IMR-90 (cell line): ENCODE results near the gene MPIG6B. TPM values are rescaled to one million over a fixed set of nuclear protein-coding genes. Genes with fewer than 3 reads are reported as not detected.

Experiments used
- ATAC-seq: fragments of 200-7000 bp; cut with Tn5 transposase; 2 replicates; pipeline ENCODE4 v1.9.1; 2020; ENCODE audit warnings: low read depth, mild to moderate bottlenecking, moderate library complexity
- BruUV-seq: library from RNA; stranded (reverse); fragments of 400-500 nt; replicated peaks from 2 replicates; lab custom pipeline; 2021; lab: Mats Ljungman, UMichigan
- CTCF ChIA-PET: fragments of 300-600 bp; formaldehyde crosslinking; extraction: SDS; loops from one replicate; lab custom pipeline; 2021; ENCODE audit warnings: antibody characterized with exemption; lab: Yijun Ruan, JAX
- POLR2A ChIA-PET: fragments of 300-600 bp; sonication (Branson Sonifier 250); formaldehyde crosslinking; loops from one replicate; lab custom pipeline; 2022; ENCODE audit warnings: antibody characterized with exemption; ENCODE audit not compliant: unreplicated experiment; lab: Charles Lee
- DNase-seq: peaks from one replicate; pipeline ENCODE4 v3.0.0; 2013
- H2AFZ ChIP-seq: replicated peaks from 2 replicates; pipeline ENCODE3; 2013; ENCODE audit warnings: low read length, mild to moderate bottlenecking; ENCODE audit not compliant: poor library complexity
- H2AK5ac ChIP-seq: 2 replicates; pipeline ENCODE4 v1.6.1; 2013; ENCODE audit warnings: low read depth, low read length, inconsistent platforms
- H2AK9ac ChIP-seq: replicated peaks from 2 replicates; pipeline ENCODE3; 2013; ENCODE audit warnings: mild to moderate bottlenecking, low read depth, low read length, moderate library complexity; ENCODE audit not compliant: poor library complexity
- H2BK120ac ChIP-seq: 2 replicates; pipeline ENCODE4 v1.6.1; 2013; ENCODE audit warnings: low read depth, low read length, inconsistent platforms
- H2BK15ac ChIP-seq: 3 replicates; pipeline ENCODE4 v1.6.1; 2013; ENCODE audit warnings: low read depth, low read length, inconsistent platforms
- H2BK20ac ChIP-seq: 2 replicates; pipeline ENCODE4 v1.6.1; 2013; ENCODE audit warnings: low read depth, mild to moderate bottlenecking, inconsistent platforms, low read length, moderate library complexity
- H2BK5ac ChIP-seq: 2 replicates; pipeline ENCODE4 v1.6.1; 2013; ENCODE audit warnings: mild to moderate bottlenecking, low read depth, low read length, inconsistent platforms; ENCODE audit not compliant: poor library complexity, severe bottlenecking
- H3K14ac ChIP-seq: replicated peaks from 2 replicates; pipeline ENCODE4 v1.6.1; 2013; ENCODE audit warnings: low read depth, low read length, inconsistent platforms
- H3K18ac ChIP-seq: 2 replicates; pipeline ENCODE4 v1.6.1; 2013; ENCODE audit warnings: low read depth, low read length, control low read depth
- H3K23ac ChIP-seq: 2 replicates; pipeline ENCODE4 v1.6.1; 2013; ENCODE audit warnings: low read depth, low read length, inconsistent platforms
- H3K27ac ChIP-seq: 2 replicates; pipeline ENCODE4 v1.5.1; 2013; ENCODE audit warnings: mild to moderate bottlenecking, control low read depth, low read length; ENCODE audit not compliant: insufficient read depth
- H3K27me3 ChIP-seq: 2 replicates; pipeline ENCODE4 v1.6.1; 2013; ENCODE audit warnings: low read length; ENCODE audit not compliant: control insufficient read depth, insufficient read depth
- H3K36me3 ChIP-seq: 2 replicates; pipeline ENCODE4 v1.6.1; 2013; ENCODE audit warnings: low read length, mixed read lengths; ENCODE audit not compliant: control insufficient read depth, insufficient read depth
- H3K4ac ChIP-seq: 2 replicates; pipeline ENCODE4 v1.6.1; 2013; ENCODE audit warnings: low read depth, low read length, inconsistent platforms
- H3K4me1 ChIP-seq: 2 replicates; pipeline ENCODE4 v1.6.1; 2013; ENCODE audit warnings: low read length, mixed read lengths; ENCODE audit not compliant: control insufficient read depth, insufficient read depth
- H3K4me2 ChIP-seq: 2 replicates; pipeline ENCODE4 v1.6.1; 2013; ENCODE audit warnings: low read depth, mild to moderate bottlenecking, control low read depth, low read length, moderate library complexity
- H3K4me3 ChIP-seq: 2 replicates; pipeline ENCODE4 v1.5.1; 2013; ENCODE audit warnings: low read depth, mild to moderate bottlenecking, control low read depth, low read length, moderate library complexity; ENCODE audit not compliant: insufficient read depth
- H3K56ac ChIP-seq: 2 replicates; pipeline ENCODE4 v1.6.1; 2013; ENCODE audit warnings: low read length, inconsistent platforms; ENCODE audit not compliant: insufficient read depth; ENCODE audit errors: extremely low read depth
- H3K79me1 ChIP-seq, 2 experiments: 2 replicates each; pipeline ENCODE4 v1.6.1; 2013; ENCODE audit warnings: low read length in 2 of 2, inconsistent platforms in 1 of 2, low read depth in 1 of 2
- H3K9ac ChIP-seq: 2 replicates; pipeline ENCODE4 v1.6.1; 2013; ENCODE audit warnings: low read depth, low read length, control low read depth
- H3K9me1 ChIP-seq: 2 replicates; pipeline ENCODE4 v1.6.1; 2013; ENCODE audit warnings: low read length, inconsistent platforms; ENCODE audit not compliant: insufficient read depth
- H3K9me3 ChIP-seq: 2 replicates; pipeline ENCODE4 v1.6.1; 2013; ENCODE audit warnings: low read length; ENCODE audit not compliant: control insufficient read depth, insufficient read depth
- H4K20me1 ChIP-seq: 2 replicates; pipeline ENCODE4 v1.6.1; 2013; ENCODE audit warnings: low read length, inconsistent platforms; ENCODE audit not compliant: insufficient read depth
- H4K5ac ChIP-seq: 2 replicates; pipeline ENCODE4 v1.6.1; 2013; ENCODE audit warnings: mild to moderate bottlenecking, low read depth, low read length, control low read depth
- H4K8ac ChIP-seq, 2 experiments: 2 replicates each; pipeline ENCODE4 v1.6.1; 2013; ENCODE audit warnings: low read depth in 2 of 2, low read length in 2 of 2, control low read depth in 1 of 2, inconsistent platforms in 1 of 2
- H4K91ac ChIP-seq: 2 replicates; pipeline ENCODE4 v1.6.1; 2013; ENCODE audit warnings: low read depth, low read length, inconsistent platforms; ENCODE audit not compliant: insufficient read depth
- BHLHE40 ChIP-seq: fragments of 150-350 bp; IDR thresholded peaks from 2 replicates; pipeline ENCODE4 v1.6.1; 2016; ENCODE audit warnings: mild to moderate bottlenecking, low read depth, low read length
- CEBPB ChIP-seq: IDR thresholded peaks from 2 replicates; pipeline ENCODE4 v1.6.1; 2012; ENCODE audit warnings: low read depth, low read length, improper control_type of control experiment
- CHD1 ChIP-seq: IDR thresholded peaks from 2 replicates; pipeline ENCODE4 v1.6.1; 2012; ENCODE audit warnings: low read depth, low read length, improper control_type of control experiment
- FOS ChIP-seq: fragments of 150-350 bp; IDR thresholded peaks from 2 replicates; pipeline ENCODE4 v1.6.1; 2016; ENCODE audit warnings: low read depth, low read length
- MAFK ChIP-seq: IDR thresholded peaks from 2 replicates; pipeline ENCODE4 v1.6.1; 2012; ENCODE audit warnings: low read depth, low read length, improper control_type of control experiment
- MAZ ChIP-seq: IDR thresholded peaks from 2 replicates; pipeline ENCODE4 v1.6.1; 2012; ENCODE audit warnings: low read depth, mild to moderate bottlenecking, low read length, improper control_type of control experiment, moderate library complexity, borderline replicate concordance
- MXI1 ChIP-seq: IDR thresholded peaks from 2 replicates; pipeline ENCODE4 v1.6.1; 2012; ENCODE audit warnings: low read depth, mild to moderate bottlenecking, low read length, moderate library complexity, borderline replicate concordance
- NFE2L2 ChIP-seq: fragments of 150-350 bp; IDR thresholded peaks from 2 replicates; pipeline ENCODE4 v1.6.1; 2016; ENCODE audit warnings: low read depth, mild to moderate bottlenecking, low read length
- POLR2A ChIP-seq: IDR thresholded peaks from 2 replicates; pipeline ENCODE4 v1.6.1; 2012; ENCODE audit warnings: mild to moderate bottlenecking, low read depth, low read length
- RAD21 ChIP-seq: IDR thresholded peaks from 2 replicates; pipeline ENCODE4 v1.6.1; 2012; ENCODE audit warnings: low read length, improper control_type of control experiment
- RCOR1 ChIP-seq: IDR thresholded peaks from 2 replicates; pipeline ENCODE4 v1.6.1; 2012; ENCODE audit warnings: mild to moderate bottlenecking, low read length, improper control_type of control experiment; ENCODE audit not compliant: insufficient replicate concordance
- RFX5 ChIP-seq: IDR thresholded peaks from 2 replicates; pipeline ENCODE4 v1.8.0; 2012; ENCODE audit warnings: low read depth, mild to moderate bottlenecking, low read length, moderate library complexity
- SMC3 ChIP-seq: fragments of 150-350 bp; IDR thresholded peaks from 2 replicates; pipeline ENCODE4 v1.6.1; 2016; ENCODE audit warnings: low read depth, mild to moderate bottlenecking, antibody characterized with exemption, low read length, moderate library complexity
- WGBS, 2 experiments: methylation state at CpG; one replicate each; pipeline versions ENCODE4 v1.1.5 to v1.1.7; 2013; ENCODE audit warnings: missing lambda C conversion rate in 2 of 2; ENCODE audit not compliant: insufficient read length in 1 of 2; ENCODE audit errors: extremely low coverage in 2 of 2; 5-methylcytosine and 5-hydroxymethylcytosine counted together
- dilution Hi-C: fragments of 300-500 bp; cut with HindIII; formaldehyde crosslinking; loops from one replicate; pipeline ENCODE4 v1.14.3; 2018; ENCODE audit warnings: low sequenced_read_pairs; ENCODE audit not compliant: unreplicated experiment
- in situ Hi-C: fragments of 300-500 bp; cut with MboI; formaldehyde crosslinking; loops from 3 replicates; pipeline ENCODE4 v1.14.3; 2019; ENCODE audit warnings: low sequenced_read_pairs, inconsistent platforms, mixed read lengths
- intact Hi-C: fragments of 100-400 bp; cut with micrococcal nuclease; formaldehyde crosslinking; loops from 2 replicates; pipeline ENCODE4 v1.10.0; 2022
- polyA plus RNA-seq, 3 experiments: library from polyadenylated mRNA; depleted of rRNA; stranded (reverse); fragments of >200 nt; gene quantifications; 2 replicates each; pipeline ENCODE4 v1.2.3, GENCODE V29; 2012; ENCODE audit warnings: low replicate concordance in 1 of 3
- total RNA-seq: library from RNA; depleted of rRNA; stranded (reverse); fragments of >200 nt; gene quantifications from 2 replicates; pipeline ENCODE4 v1.2.3, GENCODE V29; 2012
- TF ChIP-seq, protein P1 (sequence below): fragments of 150-350 bp; IDR thresholded peaks from 2 replicates; pipeline ENCODE4 v1.6.1; 2017; ENCODE audit warnings: mild to moderate bottlenecking, antibody characterized with exemption, low read length, low read depth
- TF ChIP-seq, protein P2 (sequence below): fragments of 150-350 bp; IDR thresholded peaks from 2 replicates; pipeline ENCODE4 v1.6.1; 2016; ENCODE audit warnings: low read depth, mild to moderate bottlenecking, low read length, moderate library complexity, borderline replicate concordance
- TF ChIP-seq, protein P3 (sequence below): conservative IDR thresholded peaks from 2 replicates; pipeline ENCODE4 v1.5.1; 2012; ENCODE audit warnings: mild to moderate bottlenecking, low read depth, low read length, improper control_type of control experiment

Gene MPIG6B
- total and polyA plus RNA-seq, 2 of the 4 experiments (the other 2 are of a cell fraction) = not detected

DNA sequence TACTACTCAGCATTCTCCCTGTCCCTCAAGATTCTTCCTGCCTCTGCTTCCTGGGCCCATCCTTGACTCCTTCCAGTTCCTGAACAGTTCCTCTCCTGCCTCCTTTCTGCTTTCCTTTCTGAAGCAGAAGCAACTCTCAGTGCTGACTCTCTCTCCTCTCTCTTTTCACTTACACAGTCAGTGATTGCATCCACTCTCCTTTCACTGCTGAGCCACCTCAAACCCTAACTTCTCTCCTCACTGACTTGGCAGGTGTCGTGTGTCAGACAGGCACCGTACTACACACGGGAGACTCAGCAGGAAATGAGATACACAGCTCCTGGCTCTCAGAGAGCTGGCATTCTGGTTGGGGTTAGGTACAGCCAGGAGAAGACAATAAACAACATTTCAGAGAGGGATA is 25.6 kb upstream of the MPIG6B start:
- Histone ChIP-seq H3K56ac (no peak overlapping the region), H3K9me3 (no peaks in the 10 kb centered on the region), H3K27ac (no peak overlapping the region), H3K9ac (no peak overlapping the region), H3K79me1 (peaks cover 25 to 50% of the 10 kb centered on the region in 2 experiments), H3K18ac (no peak overlapping the region), H2BK120ac (no peak overlapping the region), H3K14ac (0 out of 2 replicates have a peak overlapping the region, but pooled peaks have one; percentile 17), H3K4ac (no peak overlapping the region), H4K8ac (no peak overlapping the region), H4K91ac (no peak overlapping the region), H2BK5ac (no peak overlapping the region), H3K4me2 (no peak overlapping the region), H4K20me1 (0 out of 2 replicates have a peak, but pooled peaks cover 11% of the 10 kb centered on the region), H3K36me3 (peaks cover 39% of the 10 kb centered on the region), H4K5ac (no peak overlapping the region), H2BK15ac (no peak overlapping the region), H3K4me1 (peaks cover 6% of the 10 kb centered on the region), H3K23ac (peak overlapping the region; percentile 3; the same call in 1 of the 2 replicates), H3K4me3 (no peak overlapping the region), H3K9me1 (peaks cover 10% of the 10 kb centered on the region), H2AFZ (no peak overlapping the region), H2AK5ac (no peak overlapping the region), H2BK20ac (no peak overlapping the region), H2AK9ac (peak overlapping the region; percentile 68), H3K27me3 (no peaks in the 10 kb centered on the region)
- no TSS peak for BruUV-seq
- ChIA-PET POLR2A (no interaction called here), CTCF (interaction anchor here (0.5 kb wide), 1 partner anchor 133 kb away, joined by 3 read pairs; no protein-coding TSS in a partner anchor)
- TF ChIP-seq RFX5 (no peak), POLR2A (no peak), MXI1 (no peak), RAD21 (no peak), BHLHE40 (no peak), SMC3 (no peak), RCOR1 (no peak), NFE2L2 (no peak), MAFK (no peak), CEBPB (no peak), CHD1 (no peak), MAZ (no peak), FOS (no peak)
- TF ChIP-seq, protein P1, sequence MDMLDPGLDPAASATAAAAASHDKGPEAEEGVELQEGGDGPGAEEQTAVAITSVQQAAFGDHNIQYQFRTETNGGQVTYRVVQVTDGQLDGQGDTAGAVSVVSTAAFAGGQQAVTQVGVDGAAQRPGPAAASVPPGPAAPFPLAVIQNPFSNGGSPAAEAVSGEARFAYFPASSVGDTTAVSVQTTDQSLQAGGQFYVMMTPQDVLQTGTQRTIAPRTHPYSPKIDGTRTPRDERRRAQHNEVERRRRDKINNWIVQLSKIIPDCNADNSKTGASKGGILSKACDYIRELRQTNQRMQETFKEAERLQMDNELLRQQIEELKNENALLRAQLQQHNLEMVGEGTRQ = no peak
- TF ChIP-seq, protein P2, sequence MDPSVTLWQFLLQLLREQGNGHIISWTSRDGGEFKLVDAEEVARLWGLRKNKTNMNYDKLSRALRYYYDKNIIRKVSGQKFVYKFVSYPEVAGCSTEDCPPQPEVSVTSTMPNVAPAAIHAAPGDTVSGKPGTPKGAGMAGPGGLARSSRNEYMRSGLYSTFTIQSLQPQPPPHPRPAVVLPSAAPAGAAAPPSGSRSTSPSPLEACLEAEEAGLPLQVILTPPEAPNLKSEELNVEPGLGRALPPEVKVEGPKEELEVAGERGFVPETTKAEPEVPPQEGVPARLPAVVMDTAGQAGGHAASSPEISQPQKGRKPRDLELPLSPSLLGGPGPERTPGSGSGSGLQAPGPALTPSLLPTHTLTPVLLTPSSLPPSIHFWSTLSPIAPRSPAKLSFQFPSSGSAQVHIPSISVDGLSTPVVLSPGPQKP = no peak
- TF ChIP-seq, protein P3, sequence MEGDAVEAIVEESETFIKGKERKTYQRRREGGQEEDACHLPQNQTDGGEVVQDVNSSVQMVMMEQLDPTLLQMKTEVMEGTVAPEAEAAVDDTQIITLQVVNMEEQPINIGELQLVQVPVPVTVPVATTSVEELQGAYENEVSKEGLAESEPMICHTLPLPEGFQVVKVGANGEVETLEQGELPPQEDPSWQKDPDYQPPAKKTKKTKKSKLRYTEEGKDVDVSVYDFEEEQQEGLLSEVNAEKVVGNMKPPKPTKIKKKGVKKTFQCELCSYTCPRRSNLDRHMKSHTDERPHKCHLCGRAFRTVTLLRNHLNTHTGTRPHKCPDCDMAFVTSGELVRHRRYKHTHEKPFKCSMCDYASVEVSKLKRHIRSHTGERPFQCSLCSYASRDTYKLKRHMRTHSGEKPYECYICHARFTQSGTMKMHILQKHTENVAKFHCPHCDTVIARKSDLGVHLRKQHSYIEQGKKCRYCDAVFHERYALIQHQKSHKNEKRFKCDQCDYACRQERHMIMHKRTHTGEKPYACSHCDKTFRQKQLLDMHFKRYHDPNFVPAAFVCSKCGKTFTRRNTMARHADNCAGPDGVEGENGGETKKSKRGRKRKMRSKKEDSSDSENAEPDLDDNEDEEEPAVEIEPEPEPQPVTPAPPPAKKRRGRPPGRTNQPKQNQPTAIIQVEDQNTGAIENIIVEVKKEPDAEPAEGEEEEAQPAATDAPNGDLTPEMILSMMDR = no peak
- in situ Hi-C loops (no loop called here), dilution Hi-C loops (no loop called here), intact Hi-C loops (no loop called here)
- DNase-seq (peak; percentile 54), ATAC-seq (no peak)
- no CpG with 5 or more reads among the region's 3 CpGs for WGBS, 2 experiments
